Erythroblast (primary cell): Measurements from ENCODE around the gene TRIAP1.

ENCODE experiments used
- GATA1 ChIP-seq: IDR thresholded peaks from 2 replicates; pipeline ENCODE4 v1.6.1; 2011; ENCODE audit warnings: low read depth, mild to moderate bottlenecking, control low read depth, low read length, moderate library complexity
- POLR2A ChIP-seq: IDR thresholded peaks from 2 replicates; pipeline ENCODE4 v1.6.1; 2011; ENCODE audit warnings: mild to moderate bottlenecking, low read length

GRCh38 chr12:120468821-120469449, 22.8 kb upstream of the TRIAP1 start:
- TF ChIP-seq POLR2A (no peak), GATA1 (no peak)
